ENCODE results near the gene MYL5.
"Not testable (repeated sequence)": the region's sequence is repeated elsewhere in the genome, so short reads cannot be mapped to it uniquely, and the experiment has no call there.

The MYL5 gene

DNA sequence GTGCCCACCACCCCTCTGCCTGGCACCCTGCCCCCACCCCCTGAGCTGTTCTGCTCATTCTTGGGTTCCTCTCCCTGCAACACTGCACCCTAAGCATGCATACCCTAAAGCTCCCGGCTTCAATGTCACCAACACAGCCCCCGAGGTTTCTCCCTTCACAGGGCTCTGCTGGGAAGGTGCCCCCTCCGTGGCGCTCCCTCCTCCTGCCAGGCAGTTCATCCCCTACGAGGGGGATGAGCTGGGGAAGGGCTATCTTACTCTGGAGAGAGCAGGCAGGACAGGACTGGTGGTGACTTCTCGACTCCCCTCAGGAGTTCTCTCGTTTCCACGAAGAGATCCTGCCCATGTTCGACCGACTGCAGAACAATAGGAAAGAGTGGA lies 6.8 kb upstream of the MYL5 start:
- H3K9me3 Mint-ChIP-seq, result no peaks in the 10 kb centered on the region
- H3K4me3 Mint-ChIP-seq, result no peak overlapping the region
- H3K4me1 Mint-ChIP-seq, result peaks cover 16% of the 10 kb centered on the region

GRCh38 chr4:668219-668618 lies 6.1 kb upstream of the MYL5 start:
- H3K4me3 Mint-ChIP-seq, H3K27me3 Mint-ChIP-seq, CTCF ChIA-PET, DNase-seq, H3K9me3 Mint-ChIP-seq, H3K27ac Mint-ChIP-seq: not testable (repeated sequence)
- Mint-ChIP-seq H3K4me1 (peaks cover 15% of the 10 kb centered on the region), H3K36me3 (peaks cover 26% of the 10 kb centered on the region)

More for the DNA sequence above, 6.8 kb upstream of the MYL5 start:
- CTCF ChIA-PET, result no interaction called here
- no peak for DNase-seq
- H3K36me3 Mint-ChIP-seq, result peaks cover 20% of the 10 kb centered on the region
- H3K27me3 Mint-ChIP-seq, result no peaks in the 10 kb centered on the region
- no peak overlapping the region for H3K27ac Mint-ChIP-seq

DNA sequence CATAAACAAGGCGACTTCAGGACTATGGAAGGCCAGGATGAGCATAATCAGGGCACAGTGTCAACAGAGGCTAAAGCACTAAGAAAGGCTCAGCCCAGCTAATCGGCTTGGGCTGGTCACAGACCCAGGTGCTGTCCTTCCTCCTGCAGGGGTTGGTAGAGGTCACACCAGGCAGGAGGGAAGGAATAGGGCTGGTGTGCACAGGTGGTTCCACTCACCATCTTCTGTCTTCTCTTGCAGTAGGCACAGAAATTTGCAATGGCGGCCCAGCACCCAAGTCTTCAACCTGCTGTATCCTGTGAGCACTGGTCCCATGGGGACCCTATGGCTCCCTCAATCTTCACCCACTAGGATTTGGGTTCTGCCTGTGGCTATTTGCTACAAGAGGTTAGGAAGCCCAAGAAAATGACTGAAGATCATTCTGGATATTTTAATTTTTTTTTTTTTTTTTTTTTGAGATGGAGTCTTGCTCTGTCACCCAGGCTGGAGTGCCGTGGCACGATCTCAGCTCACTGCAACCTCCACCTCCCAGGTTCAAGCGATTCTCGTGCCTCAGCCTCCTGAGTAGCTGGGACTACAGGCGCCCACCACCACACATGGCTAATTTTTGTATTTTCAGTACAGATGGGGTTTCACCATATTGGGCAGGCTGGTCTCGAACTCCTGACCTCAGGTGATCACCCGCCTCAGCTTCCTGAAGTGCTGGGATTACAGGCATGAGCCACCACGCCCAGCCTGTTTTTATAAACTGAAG lies 4.4 kb upstream of the MYL5 start:
- CTCF ChIA-PET, H3K9me3 Mint-ChIP-seq, H3K4me3 Mint-ChIP-seq, H3K27ac Mint-ChIP-seq, H3K27me3 Mint-ChIP-seq, DNase-seq: not testable (repeated sequence)
- Mint-ChIP-seq H3K36me3 (peaks cover 30% of the 10 kb centered on the region), H3K4me1 (peaks cover 13% of the 10 kb centered on the region)

DNA sequence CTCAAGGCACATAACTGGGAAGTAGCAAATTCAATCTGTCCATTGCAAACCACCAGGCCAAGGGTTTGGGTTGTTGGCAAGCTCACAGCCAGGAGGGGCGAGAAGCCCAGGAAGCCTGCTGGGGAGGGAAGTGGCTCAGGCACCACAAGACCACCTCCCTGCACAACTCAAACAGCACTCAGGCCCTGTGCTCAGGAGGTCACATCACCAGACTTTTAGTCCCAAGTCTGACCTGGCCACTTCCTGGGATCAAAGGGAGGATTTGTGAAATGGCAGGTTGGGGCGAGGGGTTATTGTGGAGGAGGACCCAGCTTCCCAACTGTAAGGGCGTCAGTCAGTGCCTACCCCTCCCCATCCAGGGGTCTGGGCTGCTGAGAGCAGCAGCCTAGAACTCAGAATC lies 2.6 kb upstream of the MYL5 start:
- peaks cover 13% of the 10 kb centered on the region for H3K4me1 Mint-ChIP-seq
- H3K27ac Mint-ChIP-seq, result no peak overlapping the region
- H3K9me3 Mint-ChIP-seq, result no peaks in the 10 kb centered on the region
- no peak overlapping the region for H3K4me3 Mint-ChIP-seq
- CTCF ChIA-PET, result no interaction called here
- H3K36me3 Mint-ChIP-seq, result peaks cover 30% of the 10 kb centered on the region
- no peaks in the 10 kb centered on the region for H3K27me3 Mint-ChIP-seq
- DNase-seq, result no peak

GRCh38 chr4:673349-674091 lies 822 bp upstream of the MYL5 start:
- Mint-ChIP-seq H3K4me3 (peak overlapping the region; percentile 85), H3K36me3 (peaks cover 30% of the 10 kb centered on the region), H3K27ac (peak overlapping the region; percentile 87), H3K4me1 (peaks cover 13% of the 10 kb centered on the region), H3K9me3 (no peaks in the 10 kb centered on the region), H3K27me3 (peaks cover 4% of the 10 kb centered on the region)
- CTCF ChIA-PET, result interaction anchor here (1.2 to 2.9 kb wide), 3 partner anchors 9 to 14 kb away, joined by 4 to 18 read pairs (median 9); no protein-coding TSS in a partner anchor
- peak; percentile 57 for DNase-seq

GRCh38 chr4:675036-675882 lies 917 bp downstream of the MYL5 start:
- Mint-ChIP-seq H3K27ac (peak overlapping the region; percentile 89), H3K27me3 (peaks cover 11% of the 10 kb centered on the region), H3K4me3 (peak overlapping the region; percentile 85), H3K9me3 (no peaks in the 10 kb centered on the region), H3K36me3 (peaks cover 28% of the 10 kb centered on the region), H3K4me1 (peaks cover 14% of the 10 kb centered on the region)
- CTCF ChIA-PET, result interaction anchor here (2.9 kb wide), 1 partner anchor 9 kb away, joined by 18 read pairs; no protein-coding TSS in a partner anchor
- no peak for DNase-seq

- Mint-ChIP-seq H3K9me3 (no peaks in the 10 kb centered on the region), H3K27ac (peak overlapping the region; percentile 24), H3K4me3 (peak overlapping the region; percentile 85), H3K36me3 (peaks cover 19% of the 10 kb centered on the region), H3K27me3 (peaks cover 18% of the 10 kb centered on the region), H3K4me1 (peaks cover 19% of the 10 kb centered on the region)
- CTCF ChIA-PET, result interaction anchor here (2.9 kb wide), 1 partner anchor 8 kb away, joined by 18 read pairs; no protein-coding TSS in a partner anchor
- DNase-seq, result no peak
Observed at GRCh38 chr4:675980-676870, 1.9 kb downstream of the MYL5 start.

DNA sequence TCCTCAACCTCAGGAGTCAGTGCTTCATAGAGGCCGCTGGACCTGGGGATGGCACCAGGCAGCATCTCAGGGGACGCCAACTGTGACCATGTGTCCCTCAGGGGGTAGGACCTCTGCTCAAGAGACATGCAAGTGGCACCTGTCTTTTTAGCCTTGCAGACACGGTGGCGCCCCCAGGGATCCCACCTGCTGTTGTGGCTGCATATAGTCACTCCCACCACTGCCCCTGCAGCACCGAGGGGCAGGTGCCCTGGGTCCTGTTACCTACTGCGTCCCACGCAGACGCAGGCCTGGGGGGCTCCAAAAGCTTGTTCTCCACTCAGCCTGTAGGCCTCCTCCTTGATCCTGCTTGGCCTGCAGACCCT lies 2.5 kb downstream of the MYL5 start:
- Mint-ChIP-seq H3K36me3 (peaks cover 14% of the 10 kb centered on the region), H3K27me3 (peaks cover 18% of the 10 kb centered on the region), H3K4me3 (no peak overlapping the region), H3K27ac (peak overlapping the region; percentile 28), H3K9me3 (no peaks in the 10 kb centered on the region), H3K4me1 (peaks cover 19% of the 10 kb centered on the region)
- CTCF ChIA-PET, result no interaction called here
- no peak for DNase-seq

DNA sequence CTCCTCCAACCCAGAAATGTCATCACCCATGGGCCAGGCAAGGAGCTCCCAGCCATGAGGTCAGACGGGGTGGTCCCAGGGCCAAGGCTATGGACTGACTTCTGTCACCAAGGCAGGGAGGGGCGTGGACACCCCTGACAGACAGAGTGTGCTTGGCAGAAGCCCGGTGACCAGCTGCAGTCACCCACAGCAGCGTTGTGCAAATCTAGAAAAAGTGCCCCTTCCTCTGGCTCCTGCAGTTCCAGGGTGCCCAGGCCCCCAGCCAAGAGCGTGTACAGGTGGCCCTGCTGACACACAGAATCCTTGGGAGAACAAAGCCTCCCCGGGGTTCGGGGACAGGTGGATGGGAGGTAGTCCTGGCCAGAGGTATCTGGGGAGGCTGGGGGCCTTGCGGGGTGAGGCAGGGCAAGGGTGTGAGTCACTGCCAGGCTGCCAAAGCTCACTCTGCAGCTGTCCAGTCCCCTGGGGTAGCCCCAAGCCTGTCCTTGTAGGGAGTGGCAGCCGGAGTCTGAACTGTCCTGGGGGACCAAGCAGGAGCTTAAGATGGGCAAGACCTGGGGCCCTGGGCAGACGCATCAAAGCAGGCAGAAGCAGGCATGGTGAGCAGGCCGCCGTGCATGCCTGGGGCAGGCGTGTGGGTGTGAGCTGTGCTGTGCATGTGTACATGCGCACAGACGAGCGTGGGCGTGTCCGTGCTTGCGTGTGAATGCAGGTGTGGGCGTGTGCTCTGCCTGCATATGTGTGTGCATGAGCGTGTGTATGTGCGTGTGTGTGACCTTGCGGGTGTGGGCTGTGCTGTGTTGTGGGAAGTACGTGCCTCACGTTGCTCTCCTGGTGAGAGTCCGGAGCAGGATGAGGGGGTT lies 3.3 kb downstream of the MYL5 start:
- CTCF ChIA-PET, result no interaction called here
- no peak overlapping the region for H3K27ac Mint-ChIP-seq

GRCh38 chr4:678331-679103 lies 4.2 kb downstream of the MYL5 start:
- H3K27ac Mint-ChIP-seq, result no peak overlapping the region
- peaks cover 9% of the 10 kb centered on the region for H3K4me1 Mint-ChIP-seq
- peaks cover 23% of the 10 kb centered on the region for H3K27me3 Mint-ChIP-seq
- H3K9me3 Mint-ChIP-seq, result no peaks in the 10 kb centered on the region
- no peak overlapping the region for H3K4me3 Mint-ChIP-seq
- peaks cover 2% of the 10 kb centered on the region for H3K36me3 Mint-ChIP-seq
- DNase-seq, result no peak
- CTCF ChIA-PET, result no interaction called here

More for the DNA sequence above, 3.3 kb downstream of the MYL5 start:
- Mint-ChIP-seq H3K27me3 (peaks cover 22% of the 10 kb centered on the region), H3K9me3 (no peaks in the 10 kb centered on the region), H3K36me3 (peaks cover 10% of the 10 kb centered on the region), H3K4me3 (no peak overlapping the region), H3K4me1 (peaks cover 17% of the 10 kb centered on the region)
- DNase-seq, result no peak

DNA sequence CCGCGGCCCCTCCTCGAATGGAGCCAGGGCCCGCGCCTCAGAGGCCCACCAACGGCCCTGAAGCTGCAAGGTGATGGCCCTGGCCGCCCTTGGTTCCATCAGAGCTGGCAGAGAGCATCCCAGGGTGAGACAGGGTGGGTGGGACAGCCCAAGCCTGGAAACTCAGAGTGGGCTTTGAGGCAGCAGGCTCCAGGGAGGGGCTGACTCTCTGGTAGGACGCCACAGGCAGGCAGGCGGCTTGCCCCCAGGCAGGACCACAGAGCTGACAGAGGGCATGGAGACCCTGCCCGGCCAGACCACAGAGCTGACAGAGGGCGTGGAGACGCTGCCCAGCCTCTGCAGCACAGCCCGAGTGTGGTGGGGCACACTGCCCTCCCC lies 4.8 kb downstream of the MYL5 start:
- peaks cover 23% of the 10 kb centered on the region for H3K27me3 Mint-ChIP-seq
- no peak overlapping the region for H3K27ac Mint-ChIP-seq
- CTCF ChIA-PET, result no interaction called here
- H3K4me3 Mint-ChIP-seq, result no peak overlapping the region
- DNase-seq, result no peak
- peaks cover under 1% of the 10 kb centered on the region for H3K36me3 Mint-ChIP-seq
- peaks cover 7% of the 10 kb centered on the region for H3K4me1 Mint-ChIP-seq
- no peaks in the 10 kb centered on the region for H3K9me3 Mint-ChIP-seq

DNA sequence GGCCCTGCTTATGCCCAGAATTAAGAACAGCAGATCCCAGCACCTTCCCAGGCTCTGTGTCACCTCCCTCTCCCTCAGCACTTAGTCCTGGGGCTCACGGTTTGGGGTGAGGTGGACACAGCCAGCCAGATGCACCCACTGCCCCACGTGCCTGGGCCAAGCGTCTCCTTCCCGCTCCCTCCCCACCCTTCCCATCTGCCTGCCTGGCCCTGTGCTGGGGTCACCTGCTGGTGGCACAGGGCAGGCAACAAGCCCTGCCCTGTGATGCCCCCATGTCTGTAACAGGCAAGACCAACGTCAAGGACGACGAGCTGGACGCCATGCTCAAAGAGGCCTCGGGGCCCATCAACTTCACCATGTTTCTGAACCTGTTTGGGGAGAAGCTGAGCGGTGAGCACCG lies 5.3 kb downstream of the MYL5 start:
- H3K4me3 Mint-ChIP-seq, result no peak overlapping the region
- no peak overlapping the region for H3K27ac Mint-ChIP-seq
- H3K27me3 Mint-ChIP-seq, result peaks cover 23% of the 10 kb centered on the region
- H3K9me3 Mint-ChIP-seq, result no peaks in the 10 kb centered on the region
- CTCF ChIA-PET, result no interaction called here
- no peaks in the 10 kb centered on the region for H3K36me3 Mint-ChIP-seq
- peaks cover 6% of the 10 kb centered on the region for H3K4me1 Mint-ChIP-seq
- no peak for DNase-seq
